Activated CD8-positive, alpha-beta memory T cell treated with anti-CD3 and anti-CD28 coated beads for 24 hours (primary cell): ENCODE results near the gene ZC3H10.
"Not testable (repeated sequence)": the region's sequence is repeated elsewhere in the genome, so short reads cannot be mapped to it uniquely, and the experiment has no call there.

ENCODE experiments used
- DNase-seq: peaks from one replicate; pipeline ENCODE4 v3.0.0-alpha.2; 2020

ZC3H10 gene

DNA sequence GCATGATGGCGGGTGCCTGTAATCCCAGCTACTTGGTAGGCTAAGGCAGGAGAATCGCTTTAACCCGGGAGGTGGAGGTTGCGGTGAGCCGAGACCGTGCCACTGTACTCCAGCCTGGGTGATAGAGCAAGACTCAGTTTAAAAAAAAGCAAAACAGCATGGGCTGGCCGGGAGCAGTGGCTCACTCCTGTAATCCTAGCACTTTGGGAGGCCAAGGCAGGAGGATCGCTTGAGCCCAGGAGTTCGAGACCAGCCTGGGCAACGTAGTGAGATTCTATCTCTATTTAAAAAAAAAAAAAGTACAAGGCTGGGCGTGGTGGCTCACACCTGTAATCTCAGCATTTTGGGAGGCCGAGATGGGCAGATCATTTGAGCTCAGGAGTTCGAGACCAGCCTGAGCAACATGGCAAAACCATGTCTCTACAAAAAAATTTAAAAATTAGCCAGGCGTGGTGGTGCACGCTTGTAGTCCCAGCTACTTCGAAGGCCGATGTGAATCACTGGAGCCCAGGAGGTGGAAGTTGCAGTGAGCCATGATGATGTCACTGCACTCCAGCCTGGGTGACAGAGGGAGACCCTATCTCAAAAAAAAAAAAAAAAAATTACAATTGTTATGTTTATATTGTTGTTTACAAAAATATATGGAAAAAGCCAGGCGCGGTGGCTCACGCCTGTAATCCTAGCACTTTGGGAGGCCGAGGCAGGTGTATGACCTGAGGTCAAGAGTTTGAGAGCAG, 38.6 kb downstream of the ZC3H10 start:
- DNase-seq, result not testable (repeated sequence)

DNA sequence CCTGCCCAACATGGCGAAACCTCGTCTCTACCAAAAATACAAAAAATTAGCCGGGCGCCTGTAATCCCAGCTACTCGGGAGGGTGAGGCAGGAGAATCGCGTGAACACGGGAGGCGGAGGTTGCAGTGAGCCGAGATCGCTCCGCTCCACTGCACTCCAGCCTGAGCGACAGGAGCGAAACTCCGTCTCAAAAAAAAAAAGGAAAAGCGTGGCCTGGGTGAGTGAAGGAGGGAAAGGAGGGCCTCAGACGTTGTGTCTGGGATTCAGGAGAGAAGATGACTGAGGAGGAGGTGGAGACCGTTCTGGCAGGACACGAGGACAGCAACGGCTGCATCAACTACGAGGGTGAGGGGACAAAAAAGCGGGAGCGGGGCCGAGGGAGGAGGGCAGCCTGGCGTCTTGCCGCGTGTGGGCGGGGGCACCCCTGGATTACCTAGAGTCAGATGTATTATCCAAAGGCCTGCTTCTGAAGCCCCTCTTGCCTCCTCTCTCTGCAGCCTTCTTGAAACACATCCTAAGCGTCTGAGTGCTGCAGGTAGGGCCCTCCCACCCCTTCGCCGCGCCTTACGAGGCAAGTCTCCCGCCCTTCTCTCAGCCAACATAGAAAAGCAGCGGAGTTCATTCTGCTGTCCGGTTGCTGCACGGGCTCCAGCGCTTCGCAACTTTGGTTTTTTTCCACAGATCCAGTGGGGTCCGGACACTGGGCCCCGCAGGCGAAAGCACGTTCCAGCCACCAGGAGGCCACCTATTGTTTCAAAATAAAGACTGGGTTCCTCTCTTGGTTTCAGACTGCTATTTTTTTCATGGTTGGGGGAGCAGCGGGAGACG, 39.3 kb downstream of the ZC3H10 start:
- peak; percentile 84 for DNase-seq

DNA sequence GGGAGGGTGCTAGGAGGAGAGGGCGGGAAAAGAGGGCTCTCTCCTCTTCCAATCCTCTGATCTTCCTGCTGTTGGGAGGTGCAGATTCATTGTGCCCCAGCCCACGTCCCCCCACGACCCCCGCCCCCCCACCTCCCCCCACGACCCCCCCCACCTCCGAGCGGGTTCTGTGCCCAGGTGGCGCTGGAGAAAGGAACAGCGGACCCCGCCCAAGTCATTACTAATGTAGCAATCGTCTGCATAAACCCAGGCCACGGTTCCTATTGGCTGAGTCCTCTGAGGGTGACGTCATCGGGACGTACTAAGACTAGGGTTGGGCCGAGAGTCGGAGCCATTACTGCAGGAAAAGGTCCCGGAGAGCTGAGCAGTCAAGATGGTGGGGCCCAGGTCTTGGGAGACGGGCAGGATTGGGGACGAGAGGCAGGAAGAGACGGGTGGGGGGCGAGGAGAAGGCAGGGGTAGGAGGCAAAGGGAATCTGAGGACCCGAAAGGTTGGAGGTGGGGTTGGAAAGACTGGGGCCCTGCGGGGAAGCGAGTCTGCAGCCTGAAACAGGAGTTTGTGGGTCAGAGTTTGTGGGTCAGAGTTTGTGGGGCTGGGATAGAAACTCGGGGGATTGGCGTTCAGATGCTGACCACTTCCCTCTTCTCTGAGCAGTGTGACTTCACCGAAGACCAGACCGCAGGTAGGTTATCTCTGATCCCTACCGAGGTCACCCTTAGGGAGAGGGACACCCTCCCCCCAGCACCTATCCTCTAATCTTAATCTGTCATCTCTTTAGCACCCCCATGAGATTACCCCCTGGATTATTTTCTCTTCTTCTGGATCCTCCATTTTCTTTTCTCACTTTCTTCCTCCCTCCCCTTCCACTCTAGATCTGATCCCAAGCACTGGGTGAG, 40.2 kb downstream of the ZC3H10 start, which contains the start of gene MYL6:
Gene MYL6, plus strand, starts transcription at position 331 of the 897 bp plus-strand sequence. Its CDS starts 43 bp downstream, at position 374.
- peak; percentile 91 for DNase-seq

DNA sequence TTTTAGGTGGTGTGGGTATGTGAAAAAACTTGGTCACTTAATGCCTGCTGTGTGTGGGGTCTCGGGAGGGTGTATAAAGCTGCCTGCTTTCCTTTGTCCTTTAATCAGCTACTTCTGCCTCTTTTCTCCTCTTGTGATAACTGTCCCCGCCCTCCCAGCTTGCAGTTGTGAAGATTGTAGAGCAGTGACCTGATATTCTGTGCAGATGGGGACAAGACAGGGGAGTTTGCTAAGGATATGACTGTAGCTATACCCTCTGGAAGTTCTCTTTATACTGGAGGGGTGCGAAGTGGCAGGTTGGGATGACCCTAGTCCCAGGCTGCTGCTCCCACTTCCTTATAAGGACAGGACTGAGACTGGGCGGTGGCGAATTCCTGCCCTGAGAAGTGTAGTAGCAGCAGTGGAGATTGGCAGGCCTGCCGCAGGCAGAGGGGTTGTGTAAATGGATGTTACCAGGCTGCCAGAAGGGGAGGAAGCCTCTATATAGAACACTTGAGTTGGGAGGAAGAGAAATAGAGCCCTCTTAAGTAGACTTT, 40.9 kb downstream of the ZC3H10 start:
- peak; percentile 75 for DNase-seq

DNA sequence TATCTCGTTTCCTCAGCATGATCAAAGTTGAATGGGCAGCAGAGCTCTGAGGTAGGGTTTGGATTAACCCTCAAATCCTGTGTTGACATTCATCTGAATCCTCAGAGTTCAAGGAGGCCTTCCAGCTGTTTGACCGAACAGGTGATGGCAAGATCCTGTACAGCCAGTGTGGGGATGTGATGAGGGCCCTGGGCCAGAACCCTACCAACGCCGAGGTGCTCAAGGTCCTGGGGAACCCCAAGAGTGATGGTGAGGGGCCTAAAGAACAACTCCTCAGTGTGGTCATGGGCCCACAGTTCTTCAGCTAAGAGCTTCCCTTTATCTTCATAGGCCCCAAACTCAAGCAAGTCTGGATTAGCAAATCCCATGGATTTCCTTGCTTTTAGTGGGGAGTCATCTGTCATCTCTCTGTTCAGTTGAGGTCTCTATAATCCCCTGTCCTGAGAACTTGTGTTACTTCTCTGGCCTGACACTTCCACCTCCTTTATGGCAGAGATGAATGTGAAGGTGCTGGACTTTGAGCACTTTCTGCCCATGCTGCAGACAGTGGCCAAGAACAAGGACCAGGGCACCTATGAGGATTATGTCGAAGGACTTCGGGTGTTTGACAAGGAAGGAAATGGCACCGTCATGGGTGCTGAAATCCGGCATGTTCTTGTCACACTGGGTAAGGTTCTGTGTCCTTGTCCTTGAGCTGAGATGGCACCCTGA, 41.6 kb downstream of the ZC3H10 start:
- no peak for DNase-seq

DNA sequence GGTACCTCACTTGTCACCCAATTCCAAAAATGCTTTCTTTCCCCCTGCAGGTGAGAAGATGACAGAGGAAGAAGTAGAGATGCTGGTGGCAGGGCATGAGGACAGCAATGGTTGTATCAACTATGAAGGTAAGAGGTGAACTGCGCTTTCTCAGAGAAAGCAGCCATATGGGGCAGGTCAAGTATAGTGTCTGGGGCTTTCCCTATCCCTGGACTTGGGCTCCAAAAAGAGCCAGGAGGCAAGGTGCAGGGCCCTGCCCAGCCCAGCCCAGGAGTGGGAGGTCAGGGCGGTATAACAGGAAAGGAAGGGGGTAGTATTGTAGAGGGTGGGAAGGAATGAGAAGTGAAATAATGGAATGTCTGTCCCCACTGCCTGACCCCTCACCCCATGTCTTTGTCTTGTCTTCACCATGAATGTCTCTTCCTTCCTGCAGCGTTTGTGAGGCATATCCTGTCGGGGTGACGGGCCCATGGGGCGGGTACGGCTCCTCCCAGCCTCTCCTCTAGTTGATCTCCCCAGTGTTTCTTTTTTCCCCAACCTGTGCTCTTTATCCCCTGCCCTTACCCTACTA, 42.2 kb downstream of the ZC3H10 start:
- DNase-seq, result peak; percentile 76

DNA sequence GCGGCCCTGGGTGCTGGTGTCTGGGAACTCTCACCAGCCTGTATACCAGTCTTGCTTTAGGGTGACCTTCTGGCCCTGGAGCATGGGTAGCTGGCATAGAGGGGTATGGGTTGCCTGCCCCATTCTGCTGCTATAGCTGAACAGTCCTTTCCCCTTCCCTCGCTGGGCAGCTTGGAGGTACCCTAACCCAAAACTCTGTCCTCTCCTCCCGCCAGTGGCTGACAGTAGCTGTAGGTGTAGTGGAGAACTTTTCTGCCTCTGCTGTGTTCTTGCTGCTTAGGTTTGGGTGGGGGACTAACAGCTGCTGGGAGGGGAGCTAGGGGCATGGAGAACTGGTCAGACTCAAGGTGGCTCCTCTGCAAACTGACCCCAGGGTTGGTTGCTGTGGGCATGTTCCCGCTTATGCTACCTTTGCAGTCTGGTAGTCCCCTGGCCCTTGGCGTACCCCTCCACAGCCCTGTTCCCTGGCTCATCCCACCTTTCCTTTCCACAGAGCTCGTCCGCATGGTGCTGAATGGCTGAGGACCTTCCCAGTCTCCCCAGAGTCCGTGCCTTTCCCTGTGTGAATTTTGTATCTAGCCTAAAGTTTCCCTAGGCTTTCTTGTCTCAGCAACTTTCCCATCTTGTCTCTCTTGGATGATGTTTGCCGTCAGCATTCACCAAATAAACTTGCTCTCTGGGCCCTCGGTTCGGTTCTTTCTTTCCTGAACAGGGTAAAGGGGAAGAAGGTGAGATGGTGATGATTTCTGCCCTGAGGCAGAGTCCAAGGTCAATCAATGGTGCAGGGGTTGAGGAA, 43.0 kb downstream of the ZC3H10 start:
- no peak for DNase-seq

DNA sequence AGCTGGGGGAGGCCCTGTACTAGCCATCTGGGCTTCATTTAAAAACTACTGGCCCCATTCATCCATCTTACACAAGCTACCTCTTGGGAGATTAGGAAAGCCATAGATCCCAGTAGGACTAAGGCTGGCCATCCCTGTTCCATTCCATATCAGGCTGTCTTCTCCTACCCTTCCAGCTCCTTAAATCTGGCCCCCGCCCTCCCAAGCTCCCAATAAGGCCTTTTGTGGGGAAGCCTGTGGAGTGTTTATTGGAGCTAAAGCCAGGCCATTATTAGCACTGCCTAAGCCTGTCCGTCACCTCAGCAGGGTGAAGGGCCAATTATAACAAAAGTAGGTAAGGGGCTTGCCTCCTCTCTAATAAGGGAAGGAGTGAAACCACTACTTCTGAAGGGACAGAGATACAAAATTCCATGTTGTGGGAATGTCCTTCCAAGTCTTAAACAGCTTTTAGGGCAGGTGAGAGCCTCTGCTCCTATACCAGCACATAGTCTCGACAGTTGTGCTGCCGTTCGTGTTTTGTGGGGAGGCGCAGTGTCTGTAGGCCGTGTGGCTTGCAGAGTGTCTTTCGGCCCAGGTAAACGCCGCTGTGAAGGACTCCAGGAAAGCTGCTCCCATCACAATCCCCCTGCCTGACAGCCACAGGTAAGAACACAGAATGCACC, 43.8 kb downstream of the ZC3H10 start:
- DNase-seq, result no peak

DNA sequence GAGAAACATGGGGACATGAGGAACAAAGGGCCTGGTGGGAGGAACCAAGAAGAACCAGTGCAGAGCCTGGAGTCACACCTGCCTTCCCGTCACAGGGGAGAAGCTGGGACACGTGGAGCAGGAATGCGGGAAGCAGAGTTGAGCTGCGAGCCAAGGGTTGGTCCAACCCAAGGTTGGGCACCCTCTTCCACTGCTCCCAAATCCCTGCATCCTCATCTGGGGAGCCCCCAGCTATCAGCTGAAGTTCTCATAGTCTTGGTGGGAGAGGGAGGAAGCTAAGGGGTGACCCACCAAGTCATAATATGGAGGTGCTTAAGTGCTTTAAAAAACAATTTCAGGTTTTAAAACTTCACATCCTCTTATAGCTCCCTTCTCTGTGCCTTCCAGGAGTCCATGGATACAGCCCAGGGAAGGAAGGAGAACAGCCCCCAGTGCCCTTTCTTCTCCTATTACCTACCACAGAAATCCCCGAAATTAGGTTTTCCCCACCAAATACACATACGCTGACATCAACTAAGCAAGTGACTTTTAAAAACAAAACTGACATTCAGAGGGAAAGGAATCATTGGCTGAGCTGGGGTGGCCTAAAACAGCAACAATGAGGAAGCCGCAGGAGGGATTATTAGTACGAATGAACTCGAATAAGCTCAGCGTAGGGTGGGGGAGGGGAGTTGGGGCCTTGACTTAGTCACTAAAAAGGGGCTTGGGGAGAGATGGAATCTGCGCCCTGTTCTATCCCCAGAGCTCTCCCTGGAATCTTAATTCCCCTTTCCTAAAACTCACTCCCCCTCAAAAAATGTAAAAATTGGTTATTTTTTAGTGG, 44.6 kb downstream of the ZC3H10 start:
- DNase-seq, result no peak

DNA sequence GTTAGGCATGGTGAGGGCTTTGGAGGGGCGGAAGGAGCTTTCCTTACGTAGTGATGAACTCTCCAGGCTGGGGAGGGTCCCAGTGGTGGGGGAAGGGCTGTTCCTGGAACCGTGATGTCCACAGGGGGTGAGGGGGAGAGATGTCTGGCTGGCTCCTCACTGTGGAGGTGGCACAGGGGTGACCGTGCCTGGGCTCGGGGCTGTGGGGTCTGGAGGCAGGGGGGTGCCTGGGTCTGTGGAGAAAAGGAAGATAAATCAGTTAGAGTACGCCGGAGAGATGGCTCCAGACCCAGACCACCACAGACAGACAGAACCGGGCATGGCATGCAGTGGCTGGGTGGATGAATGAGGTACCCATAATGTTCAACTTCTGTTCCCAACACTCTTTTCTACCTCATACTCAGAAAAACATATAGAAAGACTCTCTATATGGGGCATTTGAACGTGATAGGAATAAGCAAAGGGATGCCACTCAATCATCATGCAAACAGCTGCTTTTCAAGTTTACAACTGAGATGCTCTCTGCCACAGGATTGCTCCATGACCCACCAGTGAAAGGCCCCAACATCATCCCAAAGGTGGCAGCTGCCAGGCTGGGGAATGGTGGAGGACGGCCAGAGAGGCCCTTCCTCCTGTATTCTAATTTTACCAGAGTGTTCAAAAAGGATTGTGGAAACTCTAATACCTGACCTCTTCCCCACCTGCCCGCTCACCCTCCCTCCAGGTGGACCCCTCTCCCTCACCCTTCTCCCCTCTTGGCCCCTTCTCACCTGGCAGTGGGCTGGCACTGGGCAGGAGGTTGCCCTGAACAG, 45.7 kb downstream of the ZC3H10 start:
- DNase-seq, result no peak

DNA sequence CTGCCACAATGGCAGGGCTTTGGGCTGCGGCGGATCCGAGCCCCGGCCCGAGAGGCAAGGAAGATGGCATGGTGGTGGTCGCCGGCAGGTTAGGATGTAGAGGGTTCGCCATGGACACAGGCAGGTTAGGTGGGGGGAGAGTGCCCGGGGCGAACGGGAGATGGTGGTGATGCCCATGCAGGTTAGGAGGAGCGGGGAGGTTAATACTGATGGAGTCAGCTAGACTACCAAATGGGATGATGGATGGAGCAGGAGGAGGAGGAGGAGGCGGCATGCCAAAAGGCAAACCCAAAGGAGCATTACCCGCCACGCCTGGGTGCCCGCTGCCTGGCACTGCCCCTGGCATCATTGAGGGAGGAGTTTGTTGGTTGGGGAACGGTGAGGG, 46.3 kb downstream of the ZC3H10 start:
- DNase-seq, result no peak

DNA sequence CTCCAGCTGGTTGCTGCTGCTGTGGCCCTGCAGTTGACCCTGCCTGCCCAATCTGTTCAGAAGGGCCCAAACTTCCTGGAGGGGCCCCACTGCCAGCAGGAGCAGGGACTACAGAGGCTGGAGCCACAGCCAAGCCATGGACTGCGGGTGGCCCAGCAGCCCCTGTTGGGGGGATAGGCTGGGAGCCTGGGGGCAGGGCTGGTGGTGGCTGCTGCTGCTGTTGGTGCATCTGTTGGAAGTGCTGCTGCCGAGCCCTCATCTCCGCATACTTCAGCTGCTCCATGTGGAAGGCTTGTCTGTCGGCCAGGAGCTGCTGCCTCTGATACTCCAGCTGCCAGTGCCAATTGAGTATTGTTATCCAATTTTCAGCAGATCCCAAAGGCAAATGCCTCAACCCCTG, 47.3 kb downstream of the ZC3H10 start:
- DNase-seq, result no peak

DNA sequence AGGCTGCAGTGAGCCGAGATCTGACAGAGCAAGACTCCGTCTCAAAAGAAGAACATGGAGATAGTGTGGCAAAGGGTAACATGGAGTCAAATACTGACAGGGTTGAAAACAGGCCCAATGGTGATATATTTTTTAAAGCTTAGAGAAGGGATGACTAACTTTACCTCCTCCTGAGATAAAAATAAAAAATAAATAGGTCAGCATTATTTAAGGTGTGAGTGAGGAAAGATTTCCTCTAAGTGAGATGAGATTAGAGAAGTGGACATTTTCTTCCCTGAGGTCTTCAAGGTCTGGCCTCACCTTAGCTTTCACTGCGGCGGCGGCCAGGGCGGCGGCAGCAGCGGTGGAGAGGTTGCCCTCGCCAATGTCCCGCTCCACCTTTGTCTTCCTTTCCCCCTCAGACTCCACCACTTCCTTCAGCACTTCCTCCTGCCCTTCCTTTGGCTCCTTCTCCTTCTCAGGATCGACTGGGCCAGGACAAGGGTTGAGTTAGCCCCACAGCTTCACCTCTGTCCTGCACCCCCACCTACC, 51.2 kb downstream of the ZC3H10 start:
- no peak for DNase-seq

DNA sequence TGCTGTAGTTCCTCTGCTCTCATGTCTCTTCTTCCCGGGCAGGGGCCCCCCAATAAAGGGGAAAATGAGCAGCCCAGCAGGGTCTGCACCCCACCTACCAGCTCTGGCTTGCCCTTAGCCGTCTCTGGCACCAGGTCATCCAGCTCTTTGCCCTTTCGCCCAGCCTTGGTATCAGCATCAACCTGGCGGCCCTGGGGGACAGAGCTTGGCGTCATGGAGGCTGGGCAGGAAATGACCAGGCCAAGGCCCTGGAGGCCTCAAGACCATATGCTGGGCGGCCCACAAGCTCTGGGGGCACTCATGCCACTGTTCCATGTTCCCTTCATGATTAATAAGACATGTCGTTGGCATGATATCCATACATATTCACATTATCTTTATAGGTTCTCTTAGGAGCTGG, 54.8 kb downstream of the ZC3H10 start:
- no peak for DNase-seq
